Measurements from ENCODE around the gene AURKAIP1.
"Not testable (repeated sequence)": the region's sequence is repeated elsewhere in the genome, so short reads cannot be mapped to it uniquely, and the experiment has no call there.

DNA sequence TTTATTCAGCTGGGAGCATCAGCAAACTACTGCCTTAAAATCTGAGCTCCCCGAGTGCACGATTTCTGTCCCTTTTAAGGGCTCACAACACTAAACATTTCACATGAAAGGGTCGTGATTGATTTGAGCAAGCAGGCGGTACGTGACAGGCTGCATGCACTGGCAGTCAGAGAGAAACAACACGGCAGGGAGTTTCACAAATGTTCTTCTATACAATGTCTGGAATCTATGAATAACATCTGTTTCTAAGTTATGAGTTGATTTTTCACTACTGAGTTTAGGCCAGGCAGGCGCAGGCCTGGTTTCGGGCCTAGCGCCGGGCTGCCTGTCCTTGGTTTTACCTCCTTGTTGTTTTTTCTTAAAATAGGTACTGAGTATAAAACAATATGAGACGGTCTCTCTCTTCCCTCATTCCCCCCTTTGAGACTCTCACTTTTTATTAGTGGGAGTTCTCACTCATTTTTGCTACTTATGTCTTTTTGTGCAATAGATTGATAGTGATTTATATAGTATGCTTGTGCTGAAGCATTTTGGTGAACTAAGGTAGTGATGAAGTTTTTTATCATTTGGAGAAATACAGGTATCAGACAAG is 37.4 kb upstream of the AURKAIP1 start:
- TF ChIP-seq, protein P1, sequence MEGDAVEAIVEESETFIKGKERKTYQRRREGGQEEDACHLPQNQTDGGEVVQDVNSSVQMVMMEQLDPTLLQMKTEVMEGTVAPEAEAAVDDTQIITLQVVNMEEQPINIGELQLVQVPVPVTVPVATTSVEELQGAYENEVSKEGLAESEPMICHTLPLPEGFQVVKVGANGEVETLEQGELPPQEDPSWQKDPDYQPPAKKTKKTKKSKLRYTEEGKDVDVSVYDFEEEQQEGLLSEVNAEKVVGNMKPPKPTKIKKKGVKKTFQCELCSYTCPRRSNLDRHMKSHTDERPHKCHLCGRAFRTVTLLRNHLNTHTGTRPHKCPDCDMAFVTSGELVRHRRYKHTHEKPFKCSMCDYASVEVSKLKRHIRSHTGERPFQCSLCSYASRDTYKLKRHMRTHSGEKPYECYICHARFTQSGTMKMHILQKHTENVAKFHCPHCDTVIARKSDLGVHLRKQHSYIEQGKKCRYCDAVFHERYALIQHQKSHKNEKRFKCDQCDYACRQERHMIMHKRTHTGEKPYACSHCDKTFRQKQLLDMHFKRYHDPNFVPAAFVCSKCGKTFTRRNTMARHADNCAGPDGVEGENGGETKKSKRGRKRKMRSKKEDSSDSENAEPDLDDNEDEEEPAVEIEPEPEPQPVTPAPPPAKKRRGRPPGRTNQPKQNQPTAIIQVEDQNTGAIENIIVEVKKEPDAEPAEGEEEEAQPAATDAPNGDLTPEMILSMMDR (IDR thresholded peaks at IDR 0.05; ENCODE audit: low read depth, low read length, missing input control), result not testable (repeated sequence)
- TF ChIP-seq EGR1 (IDR thresholded peaks at IDR 0.05; ENCODE audit: low read depth in 2 of 2); GABPA (IDR thresholded peaks at IDR 0.05 in 1 of 2, conservative IDR thresholded peaks at IDR 0.05 in 1 of 2); RAD21 (IDR thresholded peaks at IDR 0.05); JUND (IDR thresholded peaks at IDR 0.05); SP1 (IDR thresholded peaks at IDR 0.05); FOXA2 (IDR thresholded peaks at IDR 0.05); TAF1 (conservative IDR thresholded peaks at IDR 0.05): not testable (repeated sequence)
- TF ChIP-seq, protein P2, sequence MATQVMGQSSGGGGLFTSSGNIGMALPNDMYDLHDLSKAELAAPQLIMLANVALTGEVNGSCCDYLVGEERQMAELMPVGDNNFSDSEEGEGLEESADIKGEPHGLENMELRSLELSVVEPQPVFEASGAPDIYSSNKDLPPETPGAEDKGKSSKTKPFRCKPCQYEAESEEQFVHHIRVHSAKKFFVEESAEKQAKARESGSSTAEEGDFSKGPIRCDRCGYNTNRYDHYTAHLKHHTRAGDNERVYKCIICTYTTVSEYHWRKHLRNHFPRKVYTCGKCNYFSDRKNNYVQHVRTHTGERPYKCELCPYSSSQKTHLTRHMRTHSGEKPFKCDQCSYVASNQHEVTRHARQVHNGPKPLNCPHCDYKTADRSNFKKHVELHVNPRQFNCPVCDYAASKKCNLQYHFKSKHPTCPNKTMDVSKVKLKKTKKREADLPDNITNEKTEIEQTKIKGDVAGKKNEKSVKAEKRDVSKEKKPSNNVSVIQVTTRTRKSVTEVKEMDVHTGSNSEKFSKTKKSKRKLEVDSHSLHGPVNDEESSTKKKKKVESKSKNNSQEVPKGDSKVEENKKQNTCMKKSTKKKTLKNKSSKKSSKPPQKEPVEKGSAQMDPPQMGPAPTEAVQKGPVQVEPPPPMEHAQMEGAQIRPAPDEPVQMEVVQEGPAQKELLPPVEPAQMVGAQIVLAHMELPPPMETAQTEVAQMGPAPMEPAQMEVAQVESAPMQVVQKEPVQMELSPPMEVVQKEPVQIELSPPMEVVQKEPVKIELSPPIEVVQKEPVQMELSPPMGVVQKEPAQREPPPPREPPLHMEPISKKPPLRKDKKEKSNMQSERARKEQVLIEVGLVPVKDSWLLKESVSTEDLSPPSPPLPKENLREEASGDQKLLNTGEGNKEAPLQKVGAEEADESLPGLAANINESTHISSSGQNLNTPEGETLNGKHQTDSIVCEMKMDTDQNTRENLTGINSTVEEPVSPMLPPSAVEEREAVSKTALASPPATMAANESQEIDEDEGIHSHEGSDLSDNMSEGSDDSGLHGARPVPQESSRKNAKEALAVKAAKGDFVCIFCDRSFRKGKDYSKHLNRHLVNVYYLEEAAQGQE (IDR thresholded peaks at IDR 0.05), result not testable (repeated sequence)
- TF ChIP-seq, protein P3, sequence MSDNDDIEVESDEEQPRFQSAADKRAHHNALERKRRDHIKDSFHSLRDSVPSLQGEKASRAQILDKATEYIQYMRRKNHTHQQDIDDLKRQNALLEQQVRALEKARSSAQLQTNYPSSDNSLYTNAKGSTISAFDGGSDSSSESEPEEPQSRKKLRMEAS (IDR thresholded peaks at IDR 0.05), result not testable (repeated sequence)
- TF ChIP-seq, protein P4, sequence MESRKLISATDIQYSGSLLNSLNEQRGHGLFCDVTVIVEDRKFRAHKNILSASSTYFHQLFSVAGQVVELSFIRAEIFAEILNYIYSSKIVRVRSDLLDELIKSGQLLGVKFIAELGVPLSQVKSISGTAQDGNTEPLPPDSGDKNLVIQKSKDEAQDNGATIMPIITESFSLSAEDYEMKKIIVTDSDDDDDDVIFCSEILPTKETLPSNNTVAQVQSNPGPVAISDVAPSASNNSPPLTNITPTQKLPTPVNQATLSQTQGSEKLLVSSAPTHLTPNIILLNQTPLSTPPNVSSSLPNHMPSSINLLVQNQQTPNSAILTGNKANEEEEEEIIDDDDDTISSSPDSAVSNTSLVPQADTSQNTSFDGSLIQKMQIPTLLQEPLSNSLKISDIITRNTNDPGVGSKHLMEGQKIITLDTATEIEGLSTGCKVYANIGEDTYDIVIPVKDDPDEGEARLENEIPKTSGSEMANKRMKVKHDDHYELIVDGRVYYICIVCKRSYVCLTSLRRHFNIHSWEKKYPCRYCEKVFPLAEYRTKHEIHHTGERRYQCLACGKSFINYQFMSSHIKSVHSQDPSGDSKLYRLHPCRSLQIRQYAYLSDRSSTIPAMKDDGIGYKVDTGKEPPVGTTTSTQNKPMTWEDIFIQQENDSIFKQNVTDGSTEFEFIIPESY (IDR thresholded peaks at IDR 0.05), result not testable (repeated sequence)
- TF ChIP-seq, protein P5, sequence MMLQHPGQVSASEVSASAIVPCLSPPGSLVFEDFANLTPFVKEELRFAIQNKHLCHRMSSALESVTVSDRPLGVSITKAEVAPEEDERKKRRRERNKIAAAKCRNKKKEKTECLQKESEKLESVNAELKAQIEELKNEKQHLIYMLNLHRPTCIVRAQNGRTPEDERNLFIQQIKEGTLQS (IDR thresholded peaks at IDR 0.05), result not testable (repeated sequence)

All from liver (tissue), 3 donors.